Bronchial epithelial cell (primary cell): ENCODE data around the gene TIMM8A. TPM values are rescaled to one million over a fixed set of nuclear protein-coding genes. Genes with fewer than 3 reads are reported as not detected.

Source experiments
- DNase-seq: peaks from one replicate; pipeline ENCODE4 v3.0.0-alpha.2; 2010; ENCODE audit warnings: low read depth
- FAIRE-seq: peaks from 2 replicates; lab custom pipeline; 2011; peaks lifted over from hg19 to GRCh38; lab: Jason Lieb, UNC
- H3K27me3 ChIP-seq: 2 replicates; pipeline ENCODE4 v1.5.1; 2011; ENCODE audit warnings: low read length; ENCODE audit not compliant: control insufficient read depth, insufficient read depth
- H3K36me3 ChIP-seq: 2 replicates; pipeline ENCODE4 v1.5.1; 2011; ENCODE audit warnings: low read length; ENCODE audit not compliant: control insufficient read depth, insufficient read depth
- H3K4me3 ChIP-seq: 2 replicates; pipeline ENCODE4 v1.5.1; 2011; ENCODE audit warnings: mild to moderate bottlenecking, low read depth, low read length, control low read depth
- CTCF ChIP-seq: IDR thresholded peaks from 2 replicates; pipeline ENCODE4 v1.5.1; 2011; ENCODE audit warnings: mild to moderate bottlenecking, moderate library complexity, low read length, control low read depth, inconsistent platforms; ENCODE audit not compliant: insufficient read depth, severe bottlenecking
- total RNA-seq: library from RNA; depleted of rRNA; stranded (reverse); fragments of >200 nt; gene quantifications from 2 replicates; pipeline ENCODE4 v1.2.1, GENCODE V29; 2014

The TIMM8A gene
- total RNA-seq, 1 donor from 2014 or later = 7.4 TPM

GRCh38 chrX:101385026-101385684 lies 36.6 kb upstream of the TIMM8A start:
- no peak for DNase-seq
- Histone ChIP-seq H3K36me3 (no peaks in the 10 kb centered on the region), H3K27me3 (no peaks in the 10 kb centered on the region), H3K4me3 (no peak overlapping the region)
- no peak for TF ChIP-seq CTCF
- no peak for FAIRE-seq

GRCh38 chrX:101383679-101384205 lies 35.2 kb upstream of the TIMM8A start:
- no peak for DNase-seq
- Histone ChIP-seq H3K27me3 (no peaks in the 10 kb centered on the region), H3K36me3 (no peaks in the 10 kb centered on the region), H3K4me3 (no peak overlapping the region)
- no peak for FAIRE-seq
- TF ChIP-seq CTCF = no peak

- no peaks in the 10 kb centered on the region for H3K27me3 ChIP-seq
- H3K4me3 ChIP-seq = no peak overlapping the region
- no peaks in the 10 kb centered on the region for H3K36me3 ChIP-seq
- DNase-seq = no peak
- no peak for TF ChIP-seq CTCF
- FAIRE-seq = no peak
Measured at GRCh38 chrX:101377547-101377946, 29.0 kb upstream of the TIMM8A start.

- Histone ChIP-seq H3K36me3 (no peaks in the 10 kb centered on the region), H3K27me3 (no peaks in the 10 kb centered on the region), H3K4me3 (no peak overlapping the region)
- TF ChIP-seq CTCF = no peak
- no peak for FAIRE-seq
- DNase-seq = no peak
Measured at GRCh38 chrX:101370888-101371504, 22.5 kb upstream of the TIMM8A start.

GRCh38 chrX:101369687-101370086 lies 21.1 kb upstream of the TIMM8A start:
- no peak for FAIRE-seq
- Histone ChIP-seq H3K27me3 (no peaks in the 10 kb centered on the region), H3K4me3 (no peak overlapping the region), H3K36me3 (no peaks in the 10 kb centered on the region)
- no peak for TF ChIP-seq CTCF
- no peak for DNase-seq
